CD1c-positive myeloid dendritic cell (primary cell): ENCODE results near the gene BMAL2.

ENCODE experiments used
- DNase-seq: peaks from one replicate; pipeline ENCODE4 v3.0.0-alpha.2; 2016; ENCODE audit errors: extremely low spot score

BMAL2 gene

GRCh38 chr12:27355979-27356378 lies 23.3 kb downstream of the BMAL2 start:
- DNase-seq = no peak

- no peak for DNase-seq
These were observed 27.1 kb downstream of the BMAL2 start for GRCh38 chr12:27359578-27360340.

- DNase-seq = no peak
These were observed 28.7 kb downstream of the BMAL2 start for GRCh38 chr12:27361372-27361771.

- no peak for DNase-seq
These were observed 34.0 kb downstream of the BMAL2 start for GRCh38 chr12:27366621-27367020.

GRCh38 chr12:27367078-27367477 lies 34.4 kb downstream of the BMAL2 start:
- DNase-seq = no peak

- DNase-seq = no peak
These were observed 49.6 kb downstream of the BMAL2 start for GRCh38 chr12:27382171-27382795.
